BE2C (cell line): ENCODE data around the gene PARD3B.

Experiments used
- DNase-seq: peaks from one replicate; pipeline ENCODE4 v3.0.0-alpha.2; 2020
- H3K27me3 ChIP-seq: fragments of 250-450 bp; sonication (Bioruptor Pico); 2 replicates; pipeline ENCODE4 v1.5.1; 2020; ENCODE audit warnings: mild to moderate bottlenecking
- H3K36me3 ChIP-seq: fragments of 250-450 bp; sonication (Bioruptor Pico); 2 replicates; pipeline ENCODE4 v1.5.1; 2020; ENCODE audit warnings: mild to moderate bottlenecking
- H3K4me1 ChIP-seq: fragments of 250-450 bp; sonication (Bioruptor Pico); 2 replicates; pipeline ENCODE4 v1.5.1; 2020
- H3K4me3 ChIP-seq: 2 replicates; pipeline ENCODE4 v1.5.1; 2011; ENCODE audit warnings: low read depth, low read length
- H3K9me3 ChIP-seq: fragments of 250-450 bp; sonication (Bioruptor Pico); 2 replicates; pipeline ENCODE4 v1.5.1; 2020
- TF ChIP-seq, protein P1 (sequence below): IDR thresholded peaks from 2 replicates; pipeline ENCODE4 v1.5.1; 2012; ENCODE audit warnings: mild to moderate bottlenecking, low read depth, low read length

Gene PARD3B

DNA sequence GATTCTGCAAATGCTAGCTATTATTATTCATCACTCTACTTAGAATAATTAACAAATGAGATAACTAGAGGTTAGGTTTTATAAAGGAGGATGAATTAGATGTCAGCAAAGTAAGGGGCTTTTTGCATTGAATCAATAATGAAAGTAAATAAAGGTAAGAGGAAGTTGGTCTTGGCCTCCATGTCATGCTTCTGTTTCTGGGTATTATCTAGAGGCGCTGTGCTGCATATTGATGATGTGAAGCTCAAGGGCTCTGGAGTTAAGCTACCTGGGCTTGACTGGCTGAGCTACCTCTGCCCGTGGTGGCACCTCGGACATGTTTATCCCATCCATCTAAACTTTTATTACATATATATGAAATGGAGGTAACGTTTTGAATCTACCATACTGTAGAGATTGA lies 350.9 kb downstream of the PARD3B start:
- H3K36me3 ChIP-seq: no peaks in the 10 kb centered on the region
- H3K9me3 ChIP-seq: no peaks in the 10 kb centered on the region
- no peak for DNase-seq
- H3K4me3 ChIP-seq: no peak overlapping the region
- TF ChIP-seq, protein P1, sequence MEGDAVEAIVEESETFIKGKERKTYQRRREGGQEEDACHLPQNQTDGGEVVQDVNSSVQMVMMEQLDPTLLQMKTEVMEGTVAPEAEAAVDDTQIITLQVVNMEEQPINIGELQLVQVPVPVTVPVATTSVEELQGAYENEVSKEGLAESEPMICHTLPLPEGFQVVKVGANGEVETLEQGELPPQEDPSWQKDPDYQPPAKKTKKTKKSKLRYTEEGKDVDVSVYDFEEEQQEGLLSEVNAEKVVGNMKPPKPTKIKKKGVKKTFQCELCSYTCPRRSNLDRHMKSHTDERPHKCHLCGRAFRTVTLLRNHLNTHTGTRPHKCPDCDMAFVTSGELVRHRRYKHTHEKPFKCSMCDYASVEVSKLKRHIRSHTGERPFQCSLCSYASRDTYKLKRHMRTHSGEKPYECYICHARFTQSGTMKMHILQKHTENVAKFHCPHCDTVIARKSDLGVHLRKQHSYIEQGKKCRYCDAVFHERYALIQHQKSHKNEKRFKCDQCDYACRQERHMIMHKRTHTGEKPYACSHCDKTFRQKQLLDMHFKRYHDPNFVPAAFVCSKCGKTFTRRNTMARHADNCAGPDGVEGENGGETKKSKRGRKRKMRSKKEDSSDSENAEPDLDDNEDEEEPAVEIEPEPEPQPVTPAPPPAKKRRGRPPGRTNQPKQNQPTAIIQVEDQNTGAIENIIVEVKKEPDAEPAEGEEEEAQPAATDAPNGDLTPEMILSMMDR: no peak
- H3K27me3 ChIP-seq: no peaks in the 10 kb centered on the region
- no peaks in the 10 kb centered on the region for H3K4me1 ChIP-seq

- H3K9me3 ChIP-seq: no peaks in the 10 kb centered on the region
- H3K4me1 ChIP-seq: no peaks in the 10 kb centered on the region
- TF ChIP-seq, protein P1: no peak
- H3K4me3 ChIP-seq: no peak overlapping the region
- H3K27me3 ChIP-seq: no peaks in the 10 kb centered on the region
- no peaks in the 10 kb centered on the region for H3K36me3 ChIP-seq
- DNase-seq: no peak
Observed at GRCh38 chr2:204897561-204897960, 352.3 kb downstream of the PARD3B start.

- TF ChIP-seq, protein P1: no peak
- no peaks in the 10 kb centered on the region for H3K9me3 ChIP-seq
- H3K4me3 ChIP-seq: no peak overlapping the region
- no peaks in the 10 kb centered on the region for H3K4me1 ChIP-seq
- DNase-seq: no peak
- H3K36me3 ChIP-seq: no peaks in the 10 kb centered on the region
- H3K27me3 ChIP-seq: no peaks in the 10 kb centered on the region
Observed at GRCh38 chr2:204898928-204899640, 353.8 kb downstream of the PARD3B start.

DNA sequence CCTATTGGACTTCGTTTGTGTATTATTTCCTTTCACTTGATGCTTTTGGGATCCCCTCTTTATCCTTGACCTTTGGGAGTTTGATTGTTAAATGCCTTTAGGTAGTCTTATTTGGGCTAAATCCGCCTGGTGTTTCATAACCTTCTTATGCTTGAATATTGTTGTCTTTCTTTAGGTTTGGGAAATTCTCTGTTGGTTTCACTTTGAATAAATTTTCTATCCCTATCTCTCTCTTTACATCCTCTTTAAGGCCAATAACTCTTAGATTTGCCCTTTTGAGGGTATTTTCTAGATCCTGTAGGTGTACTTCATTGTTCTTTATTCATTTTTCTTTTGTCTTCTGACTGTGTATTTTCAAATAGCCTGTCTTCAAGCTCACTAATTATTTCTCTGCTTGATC lies 354.7 kb downstream of the PARD3B start:
- Histone ChIP-seq H3K27me3 (no peaks in the 10 kb centered on the region), H3K4me1 (no peaks in the 10 kb centered on the region), H3K4me3 (no peak overlapping the region), H3K9me3 (no peaks in the 10 kb centered on the region), H3K36me3 (no peaks in the 10 kb centered on the region)
- TF ChIP-seq, protein P1: no peak
- no peak for DNase-seq

GRCh38 chr2:204900487-204900886 lies 355.2 kb downstream of the PARD3B start:
- Histone ChIP-seq H3K4me3 (no peak overlapping the region), H3K9me3 (no peaks in the 10 kb centered on the region), H3K36me3 (no peaks in the 10 kb centered on the region), H3K27me3 (no peaks in the 10 kb centered on the region), H3K4me1 (peaks cover 1% of the 10 kb centered on the region)
- no peak for DNase-seq
- TF ChIP-seq, protein P1: no peak

DNA sequence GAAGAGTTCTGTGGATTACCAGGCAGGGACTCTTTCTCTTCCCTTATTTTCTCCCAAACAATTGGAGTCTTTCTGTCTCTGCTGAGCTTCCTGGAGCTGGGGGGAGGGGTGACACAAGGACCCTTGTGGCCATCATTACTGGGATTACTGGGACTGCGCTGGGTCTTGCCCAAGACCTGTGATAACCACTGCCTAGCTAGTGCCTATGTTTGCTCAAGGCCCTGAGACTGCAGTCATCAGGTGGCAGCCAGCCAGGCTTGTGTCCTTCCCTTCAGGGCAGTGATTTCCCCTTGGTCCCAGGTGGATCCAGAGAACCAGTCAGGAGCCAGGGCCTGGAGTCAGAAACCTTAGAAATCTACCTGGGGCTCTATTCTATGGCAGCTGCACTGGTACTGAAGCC lies 355.6 kb downstream of the PARD3B start:
- TF ChIP-seq, protein P1: no peak
- H3K9me3 ChIP-seq: no peaks in the 10 kb centered on the region
- no peak overlapping the region for H3K4me3 ChIP-seq
- no peak for DNase-seq
- no peaks in the 10 kb centered on the region for H3K36me3 ChIP-seq
- H3K27me3 ChIP-seq: no peaks in the 10 kb centered on the region
- peaks cover 4% of the 10 kb centered on the region for H3K4me1 ChIP-seq
